ENCODE measurements around the gene KIT.

DNA sequence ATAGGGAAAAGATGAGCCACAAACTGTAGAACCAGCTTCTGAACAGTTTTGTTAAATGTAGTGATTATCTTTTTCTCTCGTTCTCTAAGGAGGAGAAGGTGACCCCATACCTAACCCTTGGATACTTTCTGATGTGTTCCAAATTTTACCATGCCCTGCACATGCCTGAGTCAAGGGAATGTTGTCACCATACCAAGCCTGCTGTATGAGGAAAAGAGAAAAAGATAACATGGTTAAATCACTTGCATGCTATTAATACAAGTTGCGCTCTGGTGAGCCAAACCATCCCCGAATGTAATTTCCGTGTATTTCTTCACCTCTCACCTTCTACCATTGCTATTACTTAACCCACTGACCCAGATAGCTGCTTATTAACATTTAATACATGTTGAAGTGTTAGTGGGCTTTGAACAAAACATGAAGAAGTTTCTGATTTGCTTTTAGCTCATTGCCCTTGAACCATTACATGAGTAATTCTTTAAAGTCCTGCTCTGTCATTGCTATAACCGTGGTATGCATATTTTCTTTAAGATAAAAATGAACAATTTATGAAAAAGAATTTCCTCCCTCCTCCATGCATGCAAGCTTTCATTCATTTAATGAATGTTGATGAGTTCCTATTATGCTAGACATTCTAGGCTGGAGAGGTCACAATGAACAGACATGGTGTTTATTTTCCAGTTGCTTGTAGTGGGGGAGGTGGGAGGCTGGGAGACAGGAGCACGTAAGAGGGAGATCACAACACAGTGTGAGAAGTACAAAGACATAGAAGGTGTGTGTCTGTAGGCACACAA is 13.6 kb upstream of the KIT start:
- TF ChIP-seq, protein P1, sequence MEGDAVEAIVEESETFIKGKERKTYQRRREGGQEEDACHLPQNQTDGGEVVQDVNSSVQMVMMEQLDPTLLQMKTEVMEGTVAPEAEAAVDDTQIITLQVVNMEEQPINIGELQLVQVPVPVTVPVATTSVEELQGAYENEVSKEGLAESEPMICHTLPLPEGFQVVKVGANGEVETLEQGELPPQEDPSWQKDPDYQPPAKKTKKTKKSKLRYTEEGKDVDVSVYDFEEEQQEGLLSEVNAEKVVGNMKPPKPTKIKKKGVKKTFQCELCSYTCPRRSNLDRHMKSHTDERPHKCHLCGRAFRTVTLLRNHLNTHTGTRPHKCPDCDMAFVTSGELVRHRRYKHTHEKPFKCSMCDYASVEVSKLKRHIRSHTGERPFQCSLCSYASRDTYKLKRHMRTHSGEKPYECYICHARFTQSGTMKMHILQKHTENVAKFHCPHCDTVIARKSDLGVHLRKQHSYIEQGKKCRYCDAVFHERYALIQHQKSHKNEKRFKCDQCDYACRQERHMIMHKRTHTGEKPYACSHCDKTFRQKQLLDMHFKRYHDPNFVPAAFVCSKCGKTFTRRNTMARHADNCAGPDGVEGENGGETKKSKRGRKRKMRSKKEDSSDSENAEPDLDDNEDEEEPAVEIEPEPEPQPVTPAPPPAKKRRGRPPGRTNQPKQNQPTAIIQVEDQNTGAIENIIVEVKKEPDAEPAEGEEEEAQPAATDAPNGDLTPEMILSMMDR (conservative IDR thresholded peaks at IDR 0.05; ENCODE audit: low read depth, low read length) = no peak
- TF ChIP-seq, protein P2, sequence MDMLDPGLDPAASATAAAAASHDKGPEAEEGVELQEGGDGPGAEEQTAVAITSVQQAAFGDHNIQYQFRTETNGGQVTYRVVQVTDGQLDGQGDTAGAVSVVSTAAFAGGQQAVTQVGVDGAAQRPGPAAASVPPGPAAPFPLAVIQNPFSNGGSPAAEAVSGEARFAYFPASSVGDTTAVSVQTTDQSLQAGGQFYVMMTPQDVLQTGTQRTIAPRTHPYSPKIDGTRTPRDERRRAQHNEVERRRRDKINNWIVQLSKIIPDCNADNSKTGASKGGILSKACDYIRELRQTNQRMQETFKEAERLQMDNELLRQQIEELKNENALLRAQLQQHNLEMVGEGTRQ (IDR thresholded peaks at IDR 0.05; ENCODE audit: low read depth, low read length) = no peak
- TF ChIP-seq RCOR1 (IDR thresholded peaks at IDR 0.05; ENCODE audit: insufficient replicate concordance, low read length) = no peak
- TF ChIP-seq RAD21 (IDR thresholded peaks at IDR 0.05; ENCODE audit: low read length) = no peak
- TF ChIP-seq FOS (IDR thresholded peaks at IDR 0.05; ENCODE audit: low read depth, low read length) = no peak
- no peak for TF ChIP-seq MAFK (IDR thresholded peaks at IDR 0.05; ENCODE audit: low read depth, low read length)
- no peak for TF ChIP-seq POLR2A (IDR thresholded peaks at IDR 0.05; ENCODE audit: low read depth, low read length)

All from IMR-90 (cell line).